ENCODE results near the gene SPATA31D1.

SPATA31D1 gene

GRCh38 chr9:81986051-81986450, 2.5 kb upstream of the SPATA31D1 start:
- TF ChIP-seq CTCF (IDR thresholded peaks at IDR 0.05; ENCODE audit: low read depth, low read length, missing control alignments), result no peak
- H3K4me3 ChIP-seq (replicated peaks; ENCODE audit: low read depth, low read length), result no peak overlapping the region
- no peak for DNase-seq (ENCODE audit: extremely low read depth, low read depth)

- H3K4me3 ChIP-seq (replicated peaks; ENCODE audit: low read depth, low read length), result no peak overlapping the region
- DNase-seq (ENCODE audit: extremely low read depth, low read depth), result no peak
- TF ChIP-seq CTCF (IDR thresholded peaks at IDR 0.05; ENCODE audit: low read depth, low read length, missing control alignments), result no peak
Observed at GRCh38 chr9:81989700-81990099, 1.1 kb downstream of the SPATA31D1 start.

- DNase-seq (ENCODE audit: extremely low read depth, low read depth), result no peak
- no peak for TF ChIP-seq CTCF (IDR thresholded peaks at IDR 0.05; ENCODE audit: low read depth, low read length, missing control alignments)
- H3K4me3 ChIP-seq (replicated peaks; ENCODE audit: low read depth, low read length), result no peak overlapping the region
Observed at GRCh38 chr9:81993656-81994055, 5.1 kb downstream of the SPATA31D1 start.

GRCh38 chr9:81999806-82000205, 11.2 kb downstream of the SPATA31D1 start:
- no peak for TF ChIP-seq CTCF (IDR thresholded peaks at IDR 0.05; ENCODE audit: low read depth, low read length, missing control alignments)
- H3K4me3 ChIP-seq (replicated peaks; ENCODE audit: low read depth, low read length), result no peak overlapping the region
- DNase-seq (ENCODE audit: extremely low read depth, low read depth), result no peak

- DNase-seq (ENCODE audit: extremely low read depth, low read depth), result no peak
- no peak overlapping the region for H3K4me3 ChIP-seq (replicated peaks; ENCODE audit: low read depth, low read length)
- no peak for TF ChIP-seq CTCF (IDR thresholded peaks at IDR 0.05; ENCODE audit: low read depth, low read length, missing control alignments)
Observed at GRCh38 chr9:82010711-82011110, 22.1 kb downstream of the SPATA31D1 start.

GRCh38 chr9:82011133-82011532, 22.6 kb downstream of the SPATA31D1 start:
- no peak overlapping the region for H3K4me3 ChIP-seq (replicated peaks; ENCODE audit: low read depth, low read length)
- DNase-seq (ENCODE audit: extremely low read depth, low read depth), result no peak
- TF ChIP-seq CTCF (IDR thresholded peaks at IDR 0.05; ENCODE audit: low read depth, low read length, missing control alignments), result no peak

- no peak for TF ChIP-seq CTCF (IDR thresholded peaks at IDR 0.05; ENCODE audit: low read depth, low read length, missing control alignments)
- DNase-seq (ENCODE audit: extremely low read depth, low read depth), result no peak
- H3K4me3 ChIP-seq (replicated peaks; ENCODE audit: low read depth, low read length), result no peak overlapping the region
Observed at GRCh38 chr9:82012276-82012675, 23.7 kb downstream of the SPATA31D1 start.
